Body of pancreas (tissue), 4 donors: ENCODE results near the gene SORCS1. TPM values are rescaled to one million over a fixed set of nuclear protein-coding genes. Genes with fewer than 3 reads are reported as not detected.

ENCODE experiments used
- ATAC-seq: fragments of 150-250 bp; one replicate; pipeline ENCODE4 v1.9.1; 2016
- DNase-seq, 4 donors: peaks; one replicate each; pipeline ENCODE4 v3.0.0-alpha.2; 2019
- H3K27ac ChIP-seq, 4 donors: fragments of 200-600 bp; sonication (generic); 1 replicate in 3 of 4; 2 replicates in 1 of 4; pipeline versions ENCODE4 v1.5.1 to v1.6.1; 2016 to 2019; ENCODE audit warnings: mild to moderate bottlenecking in 1 of 4, mixed read lengths in 1 of 4, moderate library complexity in 1 of 4
- H3K27me3 ChIP-seq, 2 donors: fragments of 200-600 bp; sonication (generic); one replicate each; pipeline ENCODE4 v1.6.0; 2016; ENCODE audit warnings: mild to moderate bottlenecking in 1 of 2
- H3K36me3 ChIP-seq, 2 donors: fragments of 200-600 bp; sonication (generic); replicated peaks in 1 of 2; 2 replicates each; pipeline ENCODE4 v1.5.1; 2016; ENCODE audit warnings: low read depth in 2 of 2; ENCODE audit not compliant: insufficient read depth in 1 of 2
- H3K4me1 ChIP-seq: fragments of 200-600 bp; sonication (generic); one replicate; pipeline ENCODE4 v1.6.0; 2016
- H3K4me3 ChIP-seq, 2 donors: fragments of 200-600 bp; sonication (generic); 1 replicate in 1 of 2; 2 replicates in 1 of 2; pipeline ENCODE4 v1.5.1; 2016 to 2019
- H3K9me3 ChIP-seq, 3 donors: fragments of 200-600 bp; sonication (generic); 1 replicate in 2 of 3; 2 replicates in 1 of 3; pipeline ENCODE4 v1.5.1; 2016
- POLR2A ChIP-seq, 3 donors: fragments of 450-650 bp; IDR thresholded peaks; one replicate each; pipeline ENCODE4 v1.6.1; 2016; ENCODE audit warnings: antibody characterized with exemption in 3 of 3, mild to moderate bottlenecking in 2 of 3
- WGBS, 2 donors: methylation state at CpG; one replicate each; pipeline ENCODE4 v1.1.5; 2017; 5-methylcytosine and 5-hydroxymethylcytosine counted together
- intact Hi-C: fragments of 100-400 bp; cut with DNase I; formaldehyde crosslinking; loops from one replicate; pipeline ENCODE4 v1.15.1; 2023
- total RNA-seq, 2 donors: library from RNA; depleted of rRNA; stranded (reverse); fragments of >200 nt; gene quantifications; one replicate each; pipeline ENCODE4 v1.1.0, GENCODE V29; 2016
- TF ChIP-seq, protein P1 (sequence below), 7 experiments: fragments of 450-650 bp in 4 of 7; fragments of 200-600 bp in 3 of 7; sonication (generic) in 3 of 7; IDR thresholded peaks; one replicate each; pipeline ENCODE4 v1.5.1; 2016 to 2019; ENCODE audit warnings: antibody characterized with exemption in 7 of 7

The SORCS1 gene
- total RNA-seq, 2 donors from 2014 or later, result 1.3 to 6.0 TPM

DNA sequence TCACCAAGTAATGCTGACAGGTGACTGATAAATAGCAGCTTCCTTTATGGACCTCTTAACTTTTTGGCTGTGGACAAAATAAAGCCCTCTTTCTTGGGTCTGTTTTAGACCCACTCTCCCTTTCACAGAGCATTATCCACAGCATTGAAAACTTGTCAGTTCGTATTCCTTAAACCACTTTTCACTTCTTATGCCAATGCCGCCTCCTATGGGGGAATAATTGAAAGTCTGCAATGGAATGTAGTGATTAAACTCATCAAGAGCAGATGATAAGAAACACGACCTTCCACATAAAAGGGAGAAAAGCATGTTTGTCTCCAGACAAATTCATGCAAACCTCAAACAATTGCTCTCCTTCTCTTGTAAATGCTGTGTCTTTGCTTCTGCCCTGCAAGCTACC lies 153.4 kb downstream of the SORCS1 start:
- H3K27ac ChIP-seq, result no peak overlapping the region
- no peaks in the 10 kb centered on the region for H3K4me1 ChIP-seq
- H3K9me3 ChIP-seq, result no peaks in the 10 kb centered on the region
- TF ChIP-seq, protein P1, sequence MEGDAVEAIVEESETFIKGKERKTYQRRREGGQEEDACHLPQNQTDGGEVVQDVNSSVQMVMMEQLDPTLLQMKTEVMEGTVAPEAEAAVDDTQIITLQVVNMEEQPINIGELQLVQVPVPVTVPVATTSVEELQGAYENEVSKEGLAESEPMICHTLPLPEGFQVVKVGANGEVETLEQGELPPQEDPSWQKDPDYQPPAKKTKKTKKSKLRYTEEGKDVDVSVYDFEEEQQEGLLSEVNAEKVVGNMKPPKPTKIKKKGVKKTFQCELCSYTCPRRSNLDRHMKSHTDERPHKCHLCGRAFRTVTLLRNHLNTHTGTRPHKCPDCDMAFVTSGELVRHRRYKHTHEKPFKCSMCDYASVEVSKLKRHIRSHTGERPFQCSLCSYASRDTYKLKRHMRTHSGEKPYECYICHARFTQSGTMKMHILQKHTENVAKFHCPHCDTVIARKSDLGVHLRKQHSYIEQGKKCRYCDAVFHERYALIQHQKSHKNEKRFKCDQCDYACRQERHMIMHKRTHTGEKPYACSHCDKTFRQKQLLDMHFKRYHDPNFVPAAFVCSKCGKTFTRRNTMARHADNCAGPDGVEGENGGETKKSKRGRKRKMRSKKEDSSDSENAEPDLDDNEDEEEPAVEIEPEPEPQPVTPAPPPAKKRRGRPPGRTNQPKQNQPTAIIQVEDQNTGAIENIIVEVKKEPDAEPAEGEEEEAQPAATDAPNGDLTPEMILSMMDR (IDR thresholded peaks at IDR 0.05), result peak in 1 of 7 experiments; percentile 17
- no peak for TF ChIP-seq POLR2A (IDR thresholded peaks at IDR 0.05)
- H3K36me3 ChIP-seq, result no peaks in the 10 kb centered on the region
- H3K27me3 ChIP-seq, result no peaks in the 10 kb centered on the region
- intact Hi-C loops, result no loop called here
- H3K4me3 ChIP-seq, result no peak overlapping the region
- WGBS, 2 donors, result 38 to 40% methylated on average over 3 of the region's 3 CpGs
- ATAC-seq (no peak), DNase-seq (no peak)

- Histone ChIP-seq H3K36me3 (no peaks in the 10 kb centered on the region), H3K4me3 (no peak overlapping the region), H3K27ac (no peak overlapping the region), H3K27me3 (no peaks in the 10 kb centered on the region), H3K4me1 (no peaks in the 10 kb centered on the region), H3K9me3 (no peaks in the 10 kb centered on the region)
- TF ChIP-seq POLR2A (IDR thresholded peaks at IDR 0.05), result no peak
- TF ChIP-seq, protein P1 (IDR thresholded peaks at IDR 0.05), result no peak
- DNase-seq (no peak), ATAC-seq (no peak)
- intact Hi-C loops, result no loop called here
- WGBS, 2 donors, result 79 to 86% methylated on average over 8 of the region's 8 CpGs
These were observed 154.0 kb downstream of the SORCS1 start for GRCh38 chr10:107010531-107010930.

DNA sequence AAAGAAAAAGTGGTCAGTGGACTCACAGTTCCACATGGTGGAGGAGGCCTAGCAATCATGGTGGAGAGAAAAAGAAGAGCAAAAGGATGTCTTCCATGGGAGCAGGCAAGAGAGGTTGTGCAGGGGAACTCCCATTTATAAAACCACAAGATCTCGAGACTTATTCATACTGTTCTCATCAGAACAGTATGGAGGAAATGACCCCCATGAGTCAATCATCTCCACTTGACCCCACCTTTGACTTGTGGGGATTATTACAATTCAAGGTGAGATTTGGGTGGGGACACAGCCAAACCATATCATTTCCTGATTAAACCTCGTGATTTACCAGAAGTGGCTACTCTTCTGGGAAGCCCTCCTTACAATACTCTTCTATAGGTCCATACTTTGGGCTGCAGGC lies 160.1 kb downstream of the SORCS1 start:
- Histone ChIP-seq H3K4me3 (no peak overlapping the region), H3K36me3 (no peaks in the 10 kb centered on the region), H3K4me1 (no peaks in the 10 kb centered on the region), H3K27me3 (no peaks in the 10 kb centered on the region), H3K27ac (no peak overlapping the region), H3K9me3 (no peaks in the 10 kb centered on the region)
- 54 to 81% methylated on average over 2 of the region's 2 CpGs for WGBS, 2 donors
- intact Hi-C loops, result no loop called here
- no peak for ATAC-seq
- no peak for DNase-seq
- TF ChIP-seq, protein P1 (IDR thresholded peaks at IDR 0.05), result no peak
- TF ChIP-seq POLR2A (IDR thresholded peaks at IDR 0.05), result no peak

DNA sequence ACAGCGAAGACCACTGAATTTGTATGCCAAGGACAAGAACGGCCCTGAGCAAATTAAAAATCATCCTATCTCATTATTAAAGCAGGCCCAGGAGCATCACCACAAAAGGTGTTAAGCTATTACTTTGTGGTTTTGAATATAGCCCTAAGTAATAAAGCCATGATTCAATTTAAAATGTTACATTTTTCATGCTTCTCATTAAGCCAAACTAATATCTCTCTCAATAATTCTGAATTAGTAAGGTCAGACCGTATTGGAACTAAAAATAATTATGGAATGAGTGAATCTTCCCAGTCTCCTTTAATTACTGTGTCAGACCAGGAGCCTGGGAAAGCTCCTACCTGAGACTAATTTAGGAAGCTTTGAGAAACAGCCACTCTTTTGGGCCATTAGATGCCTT lies 162.4 kb downstream of the SORCS1 start:
- Histone ChIP-seq H3K9me3 (no peaks in the 10 kb centered on the region), H3K4me3 (no peak overlapping the region), H3K36me3 (no peaks in the 10 kb centered on the region), H3K27me3 (no peaks in the 10 kb centered on the region), H3K27ac (no peak overlapping the region), H3K4me1 (no peaks in the 10 kb centered on the region)
- ATAC-seq (no peak), DNase-seq (no peak)
- WGBS, 2 donors, result 56 to 65% methylated on average over 3 of the region's 3 CpGs
- intact Hi-C loops, result no loop called here
- no peak for TF ChIP-seq POLR2A (IDR thresholded peaks at IDR 0.05)
- TF ChIP-seq, protein P1 (IDR thresholded peaks at IDR 0.05), result no peak

DNA sequence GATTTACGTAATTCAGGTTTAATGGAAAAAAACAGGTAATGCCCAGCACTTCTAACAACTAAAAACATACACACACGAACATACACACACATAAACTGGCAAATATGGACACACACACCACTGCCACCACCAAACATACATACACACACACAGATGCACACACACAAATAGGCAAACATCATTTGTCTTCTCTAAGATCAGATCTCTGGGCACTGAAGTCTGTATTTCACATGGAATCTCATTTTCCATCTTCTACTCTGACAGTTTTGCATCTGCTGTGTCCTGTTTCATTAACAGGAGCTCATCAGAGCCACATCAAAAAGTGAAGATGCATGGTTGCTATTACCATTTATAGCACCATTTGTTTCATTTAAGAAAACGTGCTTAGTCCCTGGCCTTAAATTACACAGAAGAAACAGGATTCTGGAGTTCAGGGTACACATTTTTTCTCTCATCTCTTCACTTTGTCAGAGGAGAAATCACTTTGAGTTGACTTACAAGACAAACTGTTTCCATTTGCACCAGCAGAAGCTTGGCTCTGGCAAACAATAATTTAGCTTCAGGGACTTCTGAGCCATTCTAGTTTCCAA lies 165.3 kb downstream of the SORCS1 start:
- Histone ChIP-seq H3K4me1 (no peaks in the 10 kb centered on the region), H3K4me3 (no peak overlapping the region), H3K9me3 (no peaks in the 10 kb centered on the region), H3K27ac (no peak overlapping the region), H3K27me3 (no peaks in the 10 kb centered on the region), H3K36me3 (no peaks in the 10 kb centered on the region)
- DNase-seq, result no peak
- intact Hi-C loops, result no loop called here
- 44 to 52% methylated on average over 3 of the region's 3 CpGs for WGBS, 2 donors
- ATAC-seq, result no peak
- TF ChIP-seq, protein P1 (IDR thresholded peaks at IDR 0.05), result no peak
- no peak for TF ChIP-seq POLR2A (IDR thresholded peaks at IDR 0.05)
